Nephron progenitor cell (in vitro differentiated cells): ENCODE data around the gene ARMC5.

Source experiments
- DNase-seq: peaks from one replicate; pipeline ENCODE4 v3.0.0; 2021
- H3K27ac Mint-ChIP-seq: 2 replicates; pipeline ENCODE4 v1.8.0; 2021; ENCODE audit warnings: mild to moderate bottlenecking, moderate library complexity, mixed read lengths
- H3K27me3 Mint-ChIP-seq: 2 replicates; pipeline ENCODE4 v1.8.0; 2021; ENCODE audit warnings: mild to moderate bottlenecking, low read depth, mixed read lengths; ENCODE audit not compliant: poor library complexity
- H3K36me3 Mint-ChIP-seq: 2 replicates; pipeline ENCODE4 v1.8.0; 2021; ENCODE audit warnings: low read depth, mixed read lengths
- H3K4me1 Mint-ChIP-seq: 2 replicates; pipeline ENCODE4 v1.8.0; 2021; ENCODE audit warnings: mixed read lengths
- H3K4me3 Mint-ChIP-seq: 2 replicates; pipeline ENCODE4 v1.8.0; 2021; ENCODE audit warnings: mild to moderate bottlenecking, moderate library complexity, mixed read lengths
- H3K9me3 Mint-ChIP-seq: 2 replicates; pipeline ENCODE4 v1.8.0; 2021; ENCODE audit warnings: mild to moderate bottlenecking, moderate library complexity, mixed read lengths
- TF ChIP-seq, protein P1 (sequence below): fragments of 200-600 bp; sonication (generic); IDR thresholded peaks from 2 replicates; pipeline ENCODE4 v1.5.0; 2021; ENCODE audit warnings: antibody characterized with exemption

The ARMC5 gene

DNA sequence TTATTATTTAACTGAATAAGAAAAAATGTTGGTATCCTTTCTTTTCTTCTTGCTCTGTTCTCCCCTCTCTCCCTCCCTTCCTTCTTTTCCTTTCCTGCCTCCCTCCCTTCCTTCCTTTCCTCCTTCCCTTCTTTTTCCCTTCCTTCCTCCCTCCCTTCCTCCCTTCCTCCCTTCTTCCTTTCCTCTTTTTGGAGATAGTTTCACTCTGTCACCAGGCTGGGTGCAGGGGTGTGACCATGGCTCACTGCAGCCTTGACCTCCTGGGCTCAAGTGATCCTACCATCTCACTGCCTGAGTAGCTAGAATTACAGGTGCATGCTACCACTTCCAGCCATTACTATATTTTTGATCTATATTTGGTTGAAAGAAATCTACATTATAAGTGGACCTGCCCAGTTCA, 54.6 kb downstream of the ARMC5 start:
- no peak for DNase-seq
- TF ChIP-seq, protein P1, sequence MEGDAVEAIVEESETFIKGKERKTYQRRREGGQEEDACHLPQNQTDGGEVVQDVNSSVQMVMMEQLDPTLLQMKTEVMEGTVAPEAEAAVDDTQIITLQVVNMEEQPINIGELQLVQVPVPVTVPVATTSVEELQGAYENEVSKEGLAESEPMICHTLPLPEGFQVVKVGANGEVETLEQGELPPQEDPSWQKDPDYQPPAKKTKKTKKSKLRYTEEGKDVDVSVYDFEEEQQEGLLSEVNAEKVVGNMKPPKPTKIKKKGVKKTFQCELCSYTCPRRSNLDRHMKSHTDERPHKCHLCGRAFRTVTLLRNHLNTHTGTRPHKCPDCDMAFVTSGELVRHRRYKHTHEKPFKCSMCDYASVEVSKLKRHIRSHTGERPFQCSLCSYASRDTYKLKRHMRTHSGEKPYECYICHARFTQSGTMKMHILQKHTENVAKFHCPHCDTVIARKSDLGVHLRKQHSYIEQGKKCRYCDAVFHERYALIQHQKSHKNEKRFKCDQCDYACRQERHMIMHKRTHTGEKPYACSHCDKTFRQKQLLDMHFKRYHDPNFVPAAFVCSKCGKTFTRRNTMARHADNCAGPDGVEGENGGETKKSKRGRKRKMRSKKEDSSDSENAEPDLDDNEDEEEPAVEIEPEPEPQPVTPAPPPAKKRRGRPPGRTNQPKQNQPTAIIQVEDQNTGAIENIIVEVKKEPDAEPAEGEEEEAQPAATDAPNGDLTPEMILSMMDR: no peak
- H3K36me3 Mint-ChIP-seq: no peaks in the 10 kb centered on the region
- H3K4me1 Mint-ChIP-seq: peaks cover 11% of the 10 kb centered on the region
- peaks cover 24% of the 10 kb centered on the region for H3K9me3 Mint-ChIP-seq
- H3K27me3 Mint-ChIP-seq: peaks cover 35% of the 10 kb centered on the region
- no peak overlapping the region for H3K4me3 Mint-ChIP-seq
- no peak overlapping the region for H3K27ac Mint-ChIP-seq
